ENCODE data around the gene ACOX2.

Gene ACOX2

DNA sequence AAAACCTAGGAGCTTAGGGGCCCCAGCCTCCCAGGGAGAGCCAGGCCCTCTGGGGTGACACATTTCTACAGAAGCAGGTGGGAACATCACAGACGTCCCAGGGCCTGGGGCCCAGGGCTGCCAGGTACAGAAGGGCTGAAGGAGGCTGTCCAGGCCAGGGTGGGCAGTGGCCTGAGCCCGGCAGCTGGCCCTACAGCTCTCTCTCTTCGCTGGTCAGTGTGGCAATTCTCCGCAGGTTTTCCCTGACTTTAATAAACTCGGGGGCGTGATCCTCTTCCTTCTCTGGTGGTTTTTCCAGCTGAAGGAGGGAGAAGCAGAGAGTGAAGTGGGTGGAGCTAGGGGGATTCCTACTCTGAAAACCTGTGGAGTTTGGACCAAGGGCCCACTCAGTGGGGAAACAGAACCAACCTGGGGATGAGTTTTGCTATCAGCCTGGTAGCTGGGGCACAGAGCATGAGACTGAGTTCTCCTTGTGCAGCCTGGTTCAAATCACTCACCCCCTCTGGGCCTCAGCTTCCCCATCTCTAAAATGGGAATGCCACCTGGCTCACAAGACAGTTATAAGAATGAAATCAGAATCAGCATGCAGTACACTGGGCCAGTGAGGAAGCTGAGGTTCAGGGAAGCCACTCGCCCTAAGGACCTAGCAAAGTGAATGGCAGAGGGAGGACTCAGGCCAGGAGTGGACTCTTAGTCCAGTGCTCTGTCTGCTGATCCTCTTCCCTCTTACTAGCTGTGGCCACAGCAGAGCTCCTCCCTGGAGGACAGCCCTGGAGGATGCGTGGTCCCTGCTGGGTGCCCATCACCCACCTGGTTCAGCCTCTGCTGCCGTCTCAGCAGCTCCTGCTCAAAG, 29.6 kb upstream of the ACOX2 start:
- DNase-seq (ENCODE audit: low read depth) = no peak

- no peak for DNase-seq (ENCODE audit: low read depth)
These were observed 28.8 kb upstream of the ACOX2 start for GRCh38 chr3:58565621-58566397.

DNA sequence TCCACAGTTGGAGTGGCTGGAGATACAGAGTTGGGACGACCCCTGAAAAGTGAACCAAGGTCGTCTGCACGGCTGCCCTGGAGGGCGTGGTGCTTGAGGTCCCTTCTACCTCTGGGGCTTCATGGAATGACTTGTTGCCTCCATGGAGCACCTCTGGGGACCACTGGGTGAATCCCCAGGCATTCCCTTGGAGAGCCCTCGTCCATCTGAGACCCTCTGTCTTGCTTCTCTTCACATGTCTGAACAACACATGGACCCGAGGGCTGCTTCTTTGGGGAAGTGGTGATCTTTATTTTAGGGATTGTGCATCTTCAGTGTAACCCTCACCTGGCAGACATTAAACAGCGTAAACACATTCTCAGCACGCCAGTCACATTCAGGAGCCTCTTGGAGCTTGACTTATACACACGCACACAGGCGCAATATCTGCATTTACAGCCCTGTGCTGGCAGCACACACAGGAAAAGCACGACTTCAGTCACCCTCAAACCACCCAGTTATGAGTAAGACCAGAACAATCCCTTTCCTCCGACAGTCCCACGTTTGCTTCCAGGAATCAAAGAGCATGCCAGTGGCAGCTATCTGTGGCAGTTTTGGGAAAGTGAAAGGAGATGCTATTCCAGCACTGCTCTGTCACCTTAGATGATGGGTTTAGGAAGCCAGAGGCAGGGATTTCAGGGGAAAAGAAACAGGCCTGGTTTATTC, 27.6 kb upstream of the ACOX2 start:
- no peak for DNase-seq (ENCODE audit: low read depth)

- DNase-seq (ENCODE audit: low read depth) = no peak
These were observed 27.1 kb upstream of the ACOX2 start for GRCh38 chr3:58564054-58564453.

DNA sequence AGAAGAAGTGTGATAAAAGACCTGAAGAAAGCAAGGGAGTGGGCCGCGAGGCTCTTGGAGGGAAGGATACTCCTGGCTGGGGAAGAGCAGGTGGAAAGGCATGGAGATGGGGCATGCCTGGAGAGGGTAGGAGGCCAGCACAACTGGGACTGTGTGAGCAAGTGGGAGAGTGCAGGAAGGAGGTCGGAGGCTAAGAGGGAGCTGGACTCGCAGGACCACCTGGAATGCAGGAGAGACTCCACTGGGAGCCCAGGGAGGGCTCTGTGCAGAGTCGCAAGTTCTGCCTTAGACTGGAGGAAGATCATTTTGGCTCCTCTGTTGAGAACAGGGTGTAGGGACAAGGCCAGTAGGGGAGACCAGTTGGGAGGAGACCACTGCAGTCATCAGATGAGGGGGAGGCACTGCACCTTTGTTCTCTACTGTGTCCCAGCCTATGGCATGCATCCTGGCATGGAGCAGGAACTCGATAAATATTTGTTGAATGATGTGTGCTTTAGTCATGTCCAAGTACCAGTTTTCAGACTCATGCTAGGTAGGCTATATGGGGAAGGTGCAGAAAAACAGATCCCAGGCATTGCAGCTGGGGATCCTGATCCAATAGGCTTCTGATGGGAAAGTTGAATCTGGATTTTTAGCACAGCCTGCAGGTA, 26.5 kb upstream of the ACOX2 start:
- DNase-seq (ENCODE audit: low read depth) = no peak

DNA sequence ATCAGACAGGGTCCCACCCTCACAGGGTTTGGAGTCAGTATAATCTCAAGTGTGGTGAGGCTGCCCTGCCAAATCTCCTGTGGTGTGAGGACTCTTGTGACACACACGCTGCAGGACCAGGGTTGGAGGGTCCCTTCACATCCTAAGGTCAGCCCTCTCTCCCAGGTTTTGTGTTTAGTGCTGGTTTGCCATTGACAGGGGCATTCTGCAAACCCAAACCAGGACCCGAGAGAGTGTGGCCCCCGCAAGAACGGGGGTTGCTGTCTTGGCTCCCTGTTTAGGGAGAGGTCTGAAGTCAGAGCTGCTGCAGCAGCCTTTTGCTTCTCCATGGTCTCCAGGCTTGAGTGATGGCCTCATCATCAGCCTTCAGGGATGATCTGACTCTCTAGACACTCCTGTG, 25.5 kb upstream of the ACOX2 start:
- DNase-seq (ENCODE audit: low read depth) = no peak

DNA sequence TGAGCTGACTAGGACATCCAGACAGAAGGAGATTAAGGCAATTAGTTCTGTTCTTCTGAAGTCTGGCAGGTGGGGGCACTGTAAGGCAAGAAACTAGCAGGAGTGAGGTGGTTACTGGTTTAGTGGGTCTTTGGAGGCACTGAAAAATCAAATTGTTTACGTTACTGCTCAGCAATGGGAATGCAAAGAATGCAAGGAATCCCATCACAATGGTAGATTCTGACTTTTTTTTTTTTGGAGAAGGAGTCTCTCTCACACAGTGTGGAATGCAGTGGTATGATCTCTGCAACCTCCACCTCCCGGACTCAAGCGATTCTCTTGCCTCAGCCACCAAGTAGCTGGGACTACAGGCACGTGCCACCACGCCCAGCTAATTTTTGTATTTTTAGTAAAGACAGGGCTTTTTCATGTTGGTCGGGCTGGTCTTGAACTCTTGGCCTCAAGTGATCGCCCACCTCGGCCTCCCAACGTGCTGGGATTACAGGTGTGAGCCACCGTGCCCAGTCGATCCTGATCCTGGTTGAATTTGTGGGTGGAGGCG, 23.9 kb upstream of the ACOX2 start:
- no peak for DNase-seq (ENCODE audit: low read depth)

DNA sequence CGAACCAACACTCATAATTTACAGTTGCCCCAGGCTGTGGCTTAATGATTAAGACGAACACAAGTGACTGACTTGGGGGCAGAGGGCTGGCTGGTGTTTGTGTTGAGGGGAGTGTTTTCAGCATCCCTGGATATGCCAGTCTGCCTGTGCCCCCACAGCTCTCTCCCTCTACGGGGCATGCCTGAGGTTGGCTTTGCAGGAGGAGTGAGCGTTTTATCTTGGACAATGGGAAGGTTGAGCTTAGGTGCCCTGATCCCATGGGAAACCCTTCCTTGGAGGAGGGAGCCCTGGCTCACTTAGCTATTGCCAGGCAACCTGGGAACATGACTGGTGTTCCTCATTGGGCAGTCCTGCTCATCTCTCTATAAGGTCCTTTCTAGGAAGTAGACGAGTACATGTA, 22.6 kb upstream of the ACOX2 start:
- DNase-seq (ENCODE audit: low read depth) = no peak

DNA sequence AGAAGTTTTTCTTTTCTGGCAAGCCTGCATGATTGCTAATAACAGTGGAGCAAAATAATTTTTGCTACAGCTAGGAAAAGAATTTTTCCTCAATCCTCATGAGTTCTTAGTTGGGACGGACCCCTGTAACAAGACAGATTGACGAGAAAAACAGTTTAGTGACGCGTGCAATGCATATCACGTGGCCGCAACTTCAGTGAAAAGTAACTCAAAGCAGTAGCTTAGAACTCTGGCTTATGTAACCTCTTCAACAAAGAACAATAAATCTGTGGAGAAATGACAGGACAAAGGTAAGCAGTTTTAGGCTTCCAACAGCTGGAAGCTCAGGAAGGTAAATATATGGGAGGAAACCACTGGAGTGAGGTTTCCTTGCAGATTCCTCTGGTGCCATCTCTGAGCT, 20.5 kb upstream of the ACOX2 start:
- DNase-seq (ENCODE audit: low read depth) = no peak

DNA sequence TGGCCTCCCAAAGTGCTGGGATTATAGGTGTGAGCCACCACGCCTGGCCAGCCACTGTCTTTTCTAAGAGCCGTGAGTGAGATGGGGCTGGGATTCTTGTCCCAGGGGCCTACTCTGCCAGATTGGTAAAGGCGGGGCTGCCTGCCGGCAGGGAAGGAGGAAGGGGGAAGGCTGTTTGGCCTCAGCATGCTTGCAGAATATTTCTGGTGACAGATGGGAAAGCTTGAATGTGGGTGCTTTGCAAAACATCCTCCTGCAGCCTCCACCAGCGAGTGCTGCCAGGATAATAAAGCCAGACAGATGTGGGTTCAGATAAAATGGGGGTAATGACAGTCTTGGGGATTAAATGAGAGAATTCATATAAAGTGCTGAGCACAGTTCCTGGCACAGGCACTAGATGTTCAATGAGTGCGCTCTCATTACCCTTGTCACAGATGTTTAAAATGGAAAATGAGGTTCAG, 19.8 kb upstream of the ACOX2 start:
- no peak for DNase-seq (ENCODE audit: low read depth)

GRCh38 chr3:58556001-58556400, 19.0 kb upstream of the ACOX2 start:
- no peak for DNase-seq (ENCODE audit: low read depth)

DNA sequence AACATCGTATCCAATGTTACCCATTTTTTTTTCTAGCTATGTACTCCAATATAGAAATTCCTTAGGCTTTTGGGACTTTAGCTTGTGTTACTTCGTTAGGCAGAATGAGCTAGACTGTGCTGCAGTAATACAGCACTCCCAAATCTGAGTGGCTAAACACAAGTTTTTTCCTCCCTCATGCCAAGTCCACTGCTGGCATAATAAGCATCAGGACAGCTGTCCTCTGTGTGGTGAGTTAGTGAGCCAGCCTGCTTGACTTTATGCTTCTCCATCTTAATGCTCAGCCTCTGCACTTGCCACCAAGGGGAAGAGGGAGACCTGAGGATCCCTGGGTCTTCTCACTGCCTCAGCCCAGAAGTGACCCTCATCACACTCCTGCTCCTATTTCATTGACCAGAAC, 18.2 kb upstream of the ACOX2 start:
- no peak for DNase-seq (ENCODE audit: low read depth)

DNA sequence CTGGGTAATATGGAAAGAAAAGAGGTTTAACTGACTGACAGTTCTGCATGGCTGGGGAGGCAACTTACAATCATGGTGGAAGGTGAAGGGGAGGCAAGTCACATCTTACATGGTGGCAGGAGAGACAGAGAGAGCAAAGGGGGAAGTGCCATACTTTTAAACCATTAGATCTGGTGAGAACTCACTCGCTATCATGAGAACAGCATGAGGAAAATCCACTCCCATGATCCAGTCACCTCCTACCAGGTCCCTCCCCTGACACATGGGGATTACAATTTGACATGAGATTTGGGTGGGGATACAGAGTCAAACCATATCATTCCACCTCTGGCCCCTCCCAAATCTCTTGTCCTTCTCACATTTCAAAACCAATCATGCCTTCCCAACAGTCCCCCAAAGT, 16.0 kb upstream of the ACOX2 start:
- no peak for DNase-seq (ENCODE audit: low read depth)

GRCh38 chr3:58551636-58552180, 14.7 kb upstream of the ACOX2 start:
- no peak for DNase-seq (ENCODE audit: low read depth)

- DNase-seq (ENCODE audit: low read depth) = no peak
These were observed 7.6 kb upstream of the ACOX2 start for GRCh38 chr3:58544541-58544940.

- no peak for DNase-seq (ENCODE audit: low read depth)
These were observed 3.3 kb upstream of the ACOX2 start for GRCh38 chr3:58540176-58540858.

- no peak for DNase-seq (ENCODE audit: low read depth)
These were observed 2.6 kb upstream of the ACOX2 start for GRCh38 chr3:58539626-58540025.

GRCh38 chr3:58537412-58538301, 667 bp upstream of the ACOX2 start:
- DNase-seq (ENCODE audit: low read depth) = no peak

- no peak for DNase-seq (ENCODE audit: low read depth)
These were observed 1.2 kb downstream of the ACOX2 start for GRCh38 chr3:58535531-58536500.
